ENCODE measurements around the gene IFNAR1.
"Not testable (repeated sequence)": the region's sequence is repeated elsewhere in the genome, so short reads cannot be mapped to it uniquely, and the experiment has no call there.

DNA sequence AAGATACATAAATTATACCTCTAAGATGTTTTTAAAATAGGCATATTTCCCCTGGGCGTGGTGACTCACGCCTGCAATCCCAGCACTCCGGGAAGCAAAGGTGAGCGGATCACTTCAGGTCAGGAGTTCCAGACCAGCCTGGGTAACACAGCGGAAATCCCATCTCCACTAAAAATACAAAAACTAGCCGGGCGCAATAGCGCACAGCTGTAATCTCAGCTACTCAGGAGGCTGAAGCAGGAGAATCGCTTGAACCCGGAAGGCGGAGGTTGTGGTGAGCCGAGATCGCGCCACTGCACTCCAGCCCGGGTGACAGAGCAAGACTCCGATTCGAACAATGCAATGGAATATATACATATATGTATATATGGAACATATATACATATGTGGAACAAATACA is 3.8 kb upstream of the IFNAR1 start:
- not testable (repeated sequence) for TF ChIP-seq EZH2 (IDR thresholded peaks at IDR 0.05; ENCODE audit: borderline replicate concordance, insufficient read depth, low read depth, low read length, poor library complexity, severe bottlenecking)
- TF ChIP-seq, protein P1, sequence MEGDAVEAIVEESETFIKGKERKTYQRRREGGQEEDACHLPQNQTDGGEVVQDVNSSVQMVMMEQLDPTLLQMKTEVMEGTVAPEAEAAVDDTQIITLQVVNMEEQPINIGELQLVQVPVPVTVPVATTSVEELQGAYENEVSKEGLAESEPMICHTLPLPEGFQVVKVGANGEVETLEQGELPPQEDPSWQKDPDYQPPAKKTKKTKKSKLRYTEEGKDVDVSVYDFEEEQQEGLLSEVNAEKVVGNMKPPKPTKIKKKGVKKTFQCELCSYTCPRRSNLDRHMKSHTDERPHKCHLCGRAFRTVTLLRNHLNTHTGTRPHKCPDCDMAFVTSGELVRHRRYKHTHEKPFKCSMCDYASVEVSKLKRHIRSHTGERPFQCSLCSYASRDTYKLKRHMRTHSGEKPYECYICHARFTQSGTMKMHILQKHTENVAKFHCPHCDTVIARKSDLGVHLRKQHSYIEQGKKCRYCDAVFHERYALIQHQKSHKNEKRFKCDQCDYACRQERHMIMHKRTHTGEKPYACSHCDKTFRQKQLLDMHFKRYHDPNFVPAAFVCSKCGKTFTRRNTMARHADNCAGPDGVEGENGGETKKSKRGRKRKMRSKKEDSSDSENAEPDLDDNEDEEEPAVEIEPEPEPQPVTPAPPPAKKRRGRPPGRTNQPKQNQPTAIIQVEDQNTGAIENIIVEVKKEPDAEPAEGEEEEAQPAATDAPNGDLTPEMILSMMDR (IDR thresholded peaks at IDR 0.05) = not testable (repeated sequence)
